ENCODE data around the gene EXOC1L. TPM values are rescaled to one million over a fixed set of nuclear protein-coding genes. Genes with fewer than 3 reads are reported as not detected.

EXOC1L gene
- total RNA-seq, 1 donor from 2014 or later = not detected

DNA sequence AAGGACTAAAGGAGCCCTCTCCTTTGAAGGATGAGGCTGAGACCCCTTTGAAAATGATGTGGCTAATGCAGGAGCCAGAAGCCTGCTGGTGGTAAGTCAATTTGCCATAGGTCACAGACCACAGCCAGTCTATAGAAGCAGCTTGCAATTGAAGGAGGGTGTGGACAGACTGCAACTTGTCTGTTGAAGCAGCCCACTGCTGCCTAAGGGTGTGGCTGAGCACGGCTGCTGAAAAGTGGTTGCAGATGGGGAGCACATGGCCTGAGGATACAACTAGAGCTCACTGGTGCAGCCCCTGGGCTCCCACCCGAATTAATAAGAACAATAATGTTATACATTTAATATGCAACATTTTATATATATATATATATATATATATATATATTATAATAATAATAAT lies 11.4 kb upstream of the EXOC1L start:
- DNase-seq (no peak), ATAC-seq (no peak)
- TF ChIP-seq, protein P1, sequence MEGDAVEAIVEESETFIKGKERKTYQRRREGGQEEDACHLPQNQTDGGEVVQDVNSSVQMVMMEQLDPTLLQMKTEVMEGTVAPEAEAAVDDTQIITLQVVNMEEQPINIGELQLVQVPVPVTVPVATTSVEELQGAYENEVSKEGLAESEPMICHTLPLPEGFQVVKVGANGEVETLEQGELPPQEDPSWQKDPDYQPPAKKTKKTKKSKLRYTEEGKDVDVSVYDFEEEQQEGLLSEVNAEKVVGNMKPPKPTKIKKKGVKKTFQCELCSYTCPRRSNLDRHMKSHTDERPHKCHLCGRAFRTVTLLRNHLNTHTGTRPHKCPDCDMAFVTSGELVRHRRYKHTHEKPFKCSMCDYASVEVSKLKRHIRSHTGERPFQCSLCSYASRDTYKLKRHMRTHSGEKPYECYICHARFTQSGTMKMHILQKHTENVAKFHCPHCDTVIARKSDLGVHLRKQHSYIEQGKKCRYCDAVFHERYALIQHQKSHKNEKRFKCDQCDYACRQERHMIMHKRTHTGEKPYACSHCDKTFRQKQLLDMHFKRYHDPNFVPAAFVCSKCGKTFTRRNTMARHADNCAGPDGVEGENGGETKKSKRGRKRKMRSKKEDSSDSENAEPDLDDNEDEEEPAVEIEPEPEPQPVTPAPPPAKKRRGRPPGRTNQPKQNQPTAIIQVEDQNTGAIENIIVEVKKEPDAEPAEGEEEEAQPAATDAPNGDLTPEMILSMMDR (IDR thresholded peaks at IDR 0.05) = no peak
- Histone ChIP-seq H3K27ac (no peak overlapping the region), H3K27me3 (no peaks in the 10 kb centered on the region), H3K4me3 (no peak overlapping the region), H3K9me3 (no peaks in the 10 kb centered on the region), H3K4me1 (no peaks in the 10 kb centered on the region), H3K36me3 (no peaks in the 10 kb centered on the region)
- intact Hi-C loops (cut with DNase I) = no loop called here

DNA sequence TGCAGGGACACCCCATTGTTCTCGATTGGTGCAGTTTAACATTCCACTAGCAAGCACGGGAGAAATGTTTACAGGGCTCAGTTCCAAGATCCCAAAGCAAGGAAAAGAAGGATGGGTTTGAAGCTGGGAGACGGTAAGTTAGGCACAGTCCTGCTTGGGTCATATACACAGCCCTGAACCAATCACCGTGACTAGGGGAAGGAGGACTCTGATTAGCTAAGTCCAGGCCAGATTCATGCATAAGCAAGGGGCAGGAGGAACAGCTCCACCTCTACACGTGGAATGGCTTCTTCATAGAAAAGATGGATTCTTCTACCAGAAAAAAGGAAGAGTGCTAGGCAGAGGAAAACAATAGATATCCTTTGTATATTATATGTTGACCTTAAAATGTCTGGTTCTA lies 11.0 kb upstream of the EXOC1L start:
- no peak overlapping the region for H3K4me3 ChIP-seq
- no peaks in the 10 kb centered on the region for H3K4me1 ChIP-seq
- intact Hi-C loops (cut with DNase I) = no loop called here
- TF ChIP-seq, protein P1 (IDR thresholded peaks at IDR 0.05) = no peak
- ATAC-seq (no peak), DNase-seq (no peak)
- H3K9me3 ChIP-seq = no peaks in the 10 kb centered on the region
- no peak overlapping the region for H3K27ac ChIP-seq
- H3K27me3 ChIP-seq = no peaks in the 10 kb centered on the region
- H3K36me3 ChIP-seq = no peaks in the 10 kb centered on the region

DNA sequence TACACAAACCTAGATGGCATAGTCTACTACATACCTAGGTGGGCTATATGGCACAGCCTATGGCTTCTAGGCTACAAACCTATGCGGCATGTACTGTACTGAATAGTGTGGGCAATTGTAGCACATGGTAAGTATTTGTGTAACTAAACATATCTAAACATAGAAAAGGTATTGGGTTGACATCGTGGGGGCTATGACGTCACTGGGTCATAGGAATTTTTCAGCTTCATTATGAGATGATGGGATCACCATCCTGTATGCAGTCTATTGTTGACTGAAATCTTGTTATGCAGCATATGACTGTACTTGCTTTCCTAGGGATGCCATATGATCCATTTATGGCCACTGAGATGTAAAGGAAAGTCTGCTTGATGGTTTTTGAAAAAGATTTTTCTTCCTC lies 1.9 kb upstream of the EXOC1L start:
- TF ChIP-seq, protein P1 (IDR thresholded peaks at IDR 0.05) = no peak
- DNase-seq (no peak), ATAC-seq (no peak)
- Histone ChIP-seq H3K36me3 (no peaks in the 10 kb centered on the region), H3K9me3 (no peaks in the 10 kb centered on the region), H3K4me1 (no peaks in the 10 kb centered on the region), H3K27me3 (no peaks in the 10 kb centered on the region), H3K27ac (no peak overlapping the region), H3K4me3 (no peak overlapping the region)
- intact Hi-C loops (cut with DNase I) = no loop called here

DNA sequence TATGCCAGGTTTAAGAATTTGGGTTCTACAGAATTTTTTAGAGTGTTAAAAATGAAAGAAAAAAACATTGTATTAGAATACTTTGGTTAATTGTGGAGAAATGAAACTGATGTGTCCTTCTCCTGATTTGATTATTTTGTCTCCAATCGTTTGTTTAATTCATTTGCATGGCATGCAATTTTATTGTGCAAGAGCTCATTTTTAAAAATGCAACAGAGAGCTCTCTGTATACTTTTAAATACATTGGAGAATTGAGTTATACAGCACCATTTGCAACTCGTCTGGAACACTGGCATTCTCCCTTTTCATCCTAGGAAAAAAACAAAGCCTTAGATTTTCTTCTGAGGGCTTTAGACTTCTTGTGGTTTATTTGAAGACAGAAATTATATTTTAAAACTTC lies 689 bp downstream of the EXOC1L start:
- DNase-seq = no peak
- Histone ChIP-seq H3K36me3 (no peaks in the 10 kb centered on the region), H3K4me3 (peak overlapping the region; percentile 0), H3K27me3 (no peaks in the 10 kb centered on the region), H3K4me1 (no peaks in the 10 kb centered on the region), H3K9me3 (no peaks in the 10 kb centered on the region), H3K27ac (no peak overlapping the region)
- intact Hi-C loops (cut with DNase I) = no loop called here
- TF ChIP-seq, protein P1 (IDR thresholded peaks at IDR 0.05) = no peak
- ATAC-seq = no peak

DNA sequence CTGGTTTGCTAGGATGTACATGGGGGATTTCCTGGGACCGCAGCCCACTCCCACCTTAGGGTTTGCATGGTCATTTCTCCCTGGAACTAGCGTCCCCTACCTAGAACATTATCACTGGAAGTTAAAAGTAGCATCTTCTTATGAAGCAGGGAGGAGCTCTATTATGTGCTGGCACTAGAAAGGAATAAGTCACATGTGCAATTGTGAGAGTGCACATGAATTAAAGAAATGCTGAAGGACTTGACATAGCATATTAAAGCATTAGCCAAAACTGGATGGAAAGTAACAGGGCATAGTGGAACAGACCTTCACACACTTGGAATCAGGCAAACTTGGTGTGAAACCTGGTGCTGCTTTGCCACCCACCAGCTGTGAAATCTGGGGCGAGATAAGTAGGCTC lies 2.7 kb downstream of the EXOC1L start:
- ATAC-seq = no peak
- TF ChIP-seq, protein P1 (IDR thresholded peaks at IDR 0.05) = no peak
- intact Hi-C loops (cut with DNase I) = no loop called here
- H3K9me3 ChIP-seq = no peaks in the 10 kb centered on the region
- no peak for DNase-seq
- no peaks in the 10 kb centered on the region for H3K4me1 ChIP-seq
- H3K27ac ChIP-seq = no peak overlapping the region
- no peaks in the 10 kb centered on the region for H3K27me3 ChIP-seq
- no peak overlapping the region for H3K4me3 ChIP-seq
- H3K36me3 ChIP-seq = no peaks in the 10 kb centered on the region

DNA sequence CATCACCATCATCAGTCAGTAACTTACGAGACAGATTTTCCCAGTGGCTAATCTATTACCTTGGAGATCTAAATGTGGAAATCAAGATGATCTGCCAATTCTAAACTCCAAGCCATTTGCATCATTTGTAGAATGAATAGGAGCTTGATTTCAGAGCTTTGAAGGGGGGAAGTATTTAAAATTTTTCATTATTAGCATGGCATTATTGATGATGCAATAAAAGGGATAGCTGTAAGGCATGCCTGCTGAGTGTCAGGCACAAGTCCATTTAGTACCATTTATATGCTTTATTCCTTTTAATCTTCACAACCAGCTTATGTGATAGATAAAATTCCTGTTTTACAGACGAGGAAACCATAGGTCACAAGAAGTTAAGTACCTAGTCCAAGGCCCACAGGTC lies 5.3 kb downstream of the EXOC1L start:
- ATAC-seq (no peak), DNase-seq (no peak)
- no peaks in the 10 kb centered on the region for H3K36me3 ChIP-seq
- TF ChIP-seq, protein P1 (IDR thresholded peaks at IDR 0.05) = no peak
- intact Hi-C loops (cut with DNase I) = no loop called here
- H3K4me3 ChIP-seq = no peak overlapping the region
- no peaks in the 10 kb centered on the region for H3K27me3 ChIP-seq
- no peak overlapping the region for H3K27ac ChIP-seq
- H3K9me3 ChIP-seq = no peaks in the 10 kb centered on the region
- no peaks in the 10 kb centered on the region for H3K4me1 ChIP-seq

Data from upper lobe of right lung (tissue), 1 donor.